H9 (cell line): ENCODE data around the gene ZIC5. TPM values are rescaled to one million over a fixed set of nuclear protein-coding genes. Genes with fewer than 3 reads are reported as not detected.

Source experiments
- DNase-seq: peaks from one replicate; pipeline ENCODE4 v3.0.0-alpha.2; 2017
- H2AFZ ChIP-seq: one replicate; pipeline ENCODE4 v1.6.1; 2013; ENCODE audit warnings: mild to moderate bottlenecking, low read length, control low read depth, moderate library complexity
- H2AK5ac ChIP-seq: 2 replicates; pipeline ENCODE4 v1.6.1; 2013; ENCODE audit warnings: low read length, control low read depth, mixed read lengths; ENCODE audit not compliant: insufficient read length
- H2BK120ac ChIP-seq: one replicate; pipeline ENCODE4 v1.6.1; 2013; ENCODE audit warnings: low read depth, mild to moderate bottlenecking, low read length, control low read depth, inconsistent platforms; ENCODE audit not compliant: poor library complexity, severe bottlenecking
- H2BK12ac ChIP-seq: 2 replicates; pipeline ENCODE4 v1.6.1; 2013; ENCODE audit warnings: low read length, control low read depth, mixed read lengths, low read depth; ENCODE audit not compliant: insufficient read length
- H2BK15ac ChIP-seq: 2 replicates; pipeline ENCODE4 v1.6.1; 2013; ENCODE audit warnings: low read depth, low read length, control low read depth
- H2BK20ac ChIP-seq: one replicate; pipeline ENCODE4 v1.6.1; 2013; ENCODE audit warnings: low read depth, mild to moderate bottlenecking, low read length, control low read depth, inconsistent platforms; ENCODE audit not compliant: poor library complexity, severe bottlenecking
- H2BK5ac ChIP-seq: 2 replicates; pipeline ENCODE4 v1.6.1; 2013; ENCODE audit warnings: low read length, control low read depth, mixed read lengths; ENCODE audit not compliant: insufficient read length
- H3K14ac ChIP-seq: 2 replicates; pipeline ENCODE4 v1.6.1; 2013; ENCODE audit warnings: low read length, control low read depth; ENCODE audit not compliant: insufficient read depth
- H3K18ac ChIP-seq: 2 replicates; pipeline ENCODE4 v1.6.1; 2013; ENCODE audit warnings: low read depth, mild to moderate bottlenecking, mixed read lengths, low read length, control low read depth; ENCODE audit not compliant: insufficient read length
- H3K23ac ChIP-seq: 2 replicates; pipeline ENCODE4 v1.6.1; 2013; ENCODE audit warnings: low read length, control low read depth, mixed read lengths, low read depth; ENCODE audit not compliant: insufficient read length
- H3K23me2 ChIP-seq: 2 replicates; pipeline ENCODE4 v1.6.1; 2013; ENCODE audit warnings: low read depth, mild to moderate bottlenecking, mixed read lengths, low read length, control low read depth; ENCODE audit not compliant: insufficient read length, poor library complexity, severe bottlenecking
- H3K27ac ChIP-seq: 2 replicates; pipeline ENCODE4 v1.5.1; 2013; ENCODE audit warnings: low read length, control low read depth, mixed read lengths, low read depth; ENCODE audit not compliant: insufficient read length
- H3K27me3 ChIP-seq: 2 replicates; pipeline ENCODE4 v1.6.1; 2013; ENCODE audit warnings: low read length, control low read depth, inconsistent platforms; ENCODE audit not compliant: insufficient read depth
- H3K4ac ChIP-seq: 2 replicates; pipeline ENCODE4 v1.6.1; 2013; ENCODE audit warnings: low read depth, mild to moderate bottlenecking, control low read depth, inconsistent platforms, low read length, moderate library complexity
- H3K4me1 ChIP-seq: 2 replicates; pipeline ENCODE4 v1.6.1; 2013; ENCODE audit warnings: low read length, control low read depth, inconsistent platforms; ENCODE audit not compliant: insufficient read depth
- H3K4me2 ChIP-seq: 2 replicates; pipeline ENCODE4 v1.6.1; 2013; ENCODE audit warnings: low read length, control low read depth, mixed read lengths; ENCODE audit not compliant: insufficient read length, insufficient read depth
- H3K56ac ChIP-seq: 2 replicates; pipeline ENCODE4 v1.6.1; 2013; ENCODE audit warnings: low read depth, mild to moderate bottlenecking, mixed read lengths, low read length, control low read depth; ENCODE audit not compliant: insufficient read length
- H3K79me1 ChIP-seq: 2 replicates; pipeline ENCODE4 v1.6.1; 2013; ENCODE audit warnings: low read depth, mild to moderate bottlenecking, moderate library complexity, low read length, control low read depth, inconsistent platforms; ENCODE audit not compliant: insufficient read depth, poor library complexity, severe bottlenecking
- H3K79me2 ChIP-seq: 2 replicates; pipeline ENCODE4 v1.6.1; 2013; ENCODE audit warnings: low read length, control low read depth, inconsistent platforms; ENCODE audit not compliant: insufficient read depth
- H3K9ac ChIP-seq: 2 replicates; pipeline ENCODE4 v1.6.1; 2013; ENCODE audit warnings: low read length, control low read depth, mixed read lengths; ENCODE audit not compliant: insufficient read length; ENCODE audit errors: extremely low read depth
- H3K9me3 ChIP-seq: one replicate; pipeline ENCODE4 v1.6.1; 2013; ENCODE audit warnings: low read depth, low read length, inconsistent platforms; ENCODE audit not compliant: control insufficient read depth
- H3T11ph ChIP-seq: one replicate; pipeline ENCODE4 v1.6.1; 2013; ENCODE audit warnings: mild to moderate bottlenecking, low read length, control low read depth, inconsistent platforms
- H4K20me1 ChIP-seq: one replicate; pipeline ENCODE4 v1.6.1; 2013; ENCODE audit not compliant: control insufficient read depth, insufficient read length, insufficient read depth
- H4K5ac ChIP-seq: 2 replicates; pipeline ENCODE4 v1.6.1; 2013; ENCODE audit warnings: low read depth, mild to moderate bottlenecking, mixed read lengths, low read length, control low read depth; ENCODE audit not compliant: insufficient read length
- H4K8ac ChIP-seq: replicated peaks from 2 replicates; pipeline ENCODE4 v1.6.1; 2013; ENCODE audit warnings: low read length, control low read depth, mixed read lengths, low read depth; ENCODE audit not compliant: insufficient read length
- H4K91ac ChIP-seq: 2 replicates; pipeline ENCODE4 v1.6.1; 2013; ENCODE audit warnings: low read depth, mild to moderate bottlenecking, moderate library complexity, mixed read lengths, low read length, control low read depth; ENCODE audit not compliant: insufficient read length
- H3K27ac Mint-ChIP-seq, 3 experiments: 2 replicates in 2 of 3; 3 replicates in 1 of 3; pipeline ENCODE4 v1.8.0; 2020 to 2021; ENCODE audit warnings: mixed read lengths in 3 of 3, mild to moderate bottlenecking in 1 of 3, moderate library complexity in 1 of 3
- H3K27me3 Mint-ChIP-seq: 2 replicates; pipeline ENCODE4 v1.8.0; 2021; ENCODE audit warnings: low read depth, mild to moderate bottlenecking, moderate library complexity, mixed read lengths
- H3K36me3 Mint-ChIP-seq, 3 experiments: 2 replicates in 2 of 3; 3 replicates in 1 of 3; pipeline ENCODE4 v1.8.0; 2020 to 2021; ENCODE audit warnings: low read depth in 3 of 3, mixed read lengths in 3 of 3; ENCODE audit not compliant: insufficient read depth in 1 of 3
- H3K4me1 Mint-ChIP-seq, 2 experiments: 2 replicates each; pipeline ENCODE4 v1.8.0; 2020; ENCODE audit warnings: mixed read lengths in 2 of 2
- H3K4me3 Mint-ChIP-seq, 2 experiments: 2 replicates in 1 of 2; 3 replicates in 1 of 2; pipeline ENCODE4 v1.8.0; 2020 to 2021; ENCODE audit warnings: mild to moderate bottlenecking in 2 of 2, mixed read lengths in 2 of 2, moderate library complexity in 1 of 2
- H3K9me3 Mint-ChIP-seq, 2 experiments: 2 replicates in 1 of 2; 3 replicates in 1 of 2; pipeline ENCODE4 v1.8.0; 2020; ENCODE audit warnings: mild to moderate bottlenecking in 2 of 2, mixed read lengths in 2 of 2, moderate library complexity in 1 of 2
- CTCF ChIP-seq: fragments of 200-600 bp; sonication (generic); conservative IDR thresholded peaks from 3 replicates; pipeline ENCODE4 v1.8.0; 2021; ENCODE audit warnings: antibody characterized with exemption, mild to moderate bottlenecking
- WGBS: extraction: QIAGEN DNeasy Blood & Tissue Kit; methylation state at CpG from one replicate; pipeline ENCODE4 v1.1.7; 2013; ENCODE audit warnings: missing lambda C conversion rate, low lambda C conversion rate, mixed read lengths; ENCODE audit not compliant: insufficient read length; ENCODE audit errors: extremely low coverage; 5-methylcytosine and 5-hydroxymethylcytosine counted together
- total RNA-seq: library from RNA; stranded (reverse); gene quantifications from 2 replicates; pipeline ENCODE4 v1.2.1, GENCODE V29; 2021

The ZIC5 gene
- total RNA-seq, 1 experiment from 2014 or later, result 51.9 TPM

- H3K56ac ChIP-seq, result no peak overlapping the region
- peaks cover 3% of the 10 kb centered on the region for H3K79me1 ChIP-seq
- no peak overlapping the region for H4K5ac ChIP-seq
- no peak overlapping the region for H3K4ac ChIP-seq
- no peaks in the 10 kb centered on the region for H3K9me3 ChIP-seq
- no CpG with 5 or more reads among the region's 44 CpGs for WGBS
- DNase-seq, result peak; percentile 67
- peaks cover 48% of the 10 kb centered on the region for H3K23me2 ChIP-seq
- H4K91ac ChIP-seq, result no peak overlapping the region
- Mint-ChIP-seq H3K27ac (peak overlapping the region; percentile 91 to 97 (median 97)), H3K4me3 (peak overlapping the region; percentile 94 to 98), H3K27me3 (peaks cover 47% of the 10 kb centered on the region), H3K4me1 (peaks cover 34 to 43% of the 10 kb centered on the region in 2 experiments), H3K36me3 (peaks cover 38 to 48% (median 47%) of the 10 kb centered on the region in 3 experiments), H3K9me3 (peaks cover 25 to 26% of the 10 kb centered on the region in 2 experiments)
- H2BK120ac ChIP-seq, result no peak overlapping the region
- peak overlapping the region; percentile 84 for H3K9ac ChIP-seq
- H3K14ac ChIP-seq, result peak overlapping the region; percentile 84
- no peak overlapping the region for H3K23ac ChIP-seq
- no peak overlapping the region for H2BK15ac ChIP-seq
- no peak overlapping the region for H4K8ac ChIP-seq
- H3K4me2 ChIP-seq, result peak overlapping the region; percentile 86
- no peak overlapping the region for H2BK20ac ChIP-seq
- H3K27me3 ChIP-seq, result peaks cover 19% of the 10 kb centered on the region; the same call in 1 of the 2 replicates
- no peak for TF ChIP-seq CTCF
- H3K18ac ChIP-seq, result peak overlapping the region; percentile 10
- H4K20me1 ChIP-seq, result no peaks in the 10 kb centered on the region
- peaks cover 25% of the 10 kb centered on the region for H3K79me2 ChIP-seq
- H3K27ac ChIP-seq, result no peak overlapping the region
- H2AK5ac ChIP-seq, result no peak overlapping the region
- no peak overlapping the region for H2BK12ac ChIP-seq
- H2AFZ ChIP-seq, result no peak overlapping the region
- H2BK5ac ChIP-seq, result no peak overlapping the region
- no peak overlapping the region for H3T11ph ChIP-seq
- H3K4me1 ChIP-seq, result no peaks in the 10 kb centered on the region; the same call in none of the 2 replicates
Observed at GRCh38 chr13:99984461-99985240, 13.1 kb upstream of the ZIC5 start.
